Neuronal stem cell (in vitro differentiated cells): ENCODE measurements around the gene AXIN1.

ENCODE experiments used
- DNase-seq: peaks from one replicate; pipeline ENCODE4 v3.0.0-alpha.2; 2013; ENCODE audit warnings: low spot score
- H2AFZ ChIP-seq: one replicate; pipeline ENCODE4 v1.6.1; 2013; ENCODE audit warnings: mild to moderate bottlenecking, low read length, inconsistent platforms
- H2AK5ac ChIP-seq: 2 replicates; pipeline ENCODE4 v1.6.1; 2013; ENCODE audit warnings: low read depth, mild to moderate bottlenecking, inconsistent platforms, low read length, moderate library complexity, mixed read lengths
- H2BK120ac ChIP-seq: 2 replicates; pipeline ENCODE4 v1.6.1; 2013; ENCODE audit warnings: low read depth, mild to moderate bottlenecking, inconsistent platforms, low read length, moderate library complexity, mixed read lengths
- H2BK12ac ChIP-seq: one replicate; pipeline ENCODE4 v1.6.1; 2013; ENCODE audit warnings: low read length, inconsistent platforms
- H2BK15ac ChIP-seq: 2 replicates; pipeline ENCODE4 v1.6.1; 2013; ENCODE audit warnings: mild to moderate bottlenecking, low read length, inconsistent platforms, mixed read lengths
- H2BK5ac ChIP-seq: one replicate; pipeline ENCODE4 v1.6.1; 2013; ENCODE audit warnings: inconsistent platforms, mild to moderate bottlenecking, low read length, moderate library complexity
- H3K14ac ChIP-seq: one replicate; pipeline ENCODE4 v1.6.1; 2013; ENCODE audit warnings: low read length, inconsistent platforms
- H3K18ac ChIP-seq: 2 replicates; pipeline ENCODE4 v1.6.1; 2013; ENCODE audit warnings: low read length, inconsistent platforms
- H3K23ac ChIP-seq: 2 replicates; pipeline ENCODE4 v1.6.1; 2013; ENCODE audit warnings: low read depth, mild to moderate bottlenecking, mixed read lengths, low read length, inconsistent platforms; ENCODE audit not compliant: poor library complexity
- H3K27ac ChIP-seq: replicated peaks from 3 replicates; pipeline ENCODE4 v1.5.1; 2013; ENCODE audit warnings: low read length, inconsistent platforms
- H3K27me3 ChIP-seq, 3 experiments: 2 replicates each; pipeline ENCODE4 v1.6.1; 2013; ENCODE audit warnings: low read length in 3 of 3, mild to moderate bottlenecking in 2 of 3, inconsistent platforms in 1 of 3, low read depth in 1 of 3, mixed read lengths in 1 of 3, moderate library complexity in 1 of 3; ENCODE audit not compliant: control insufficient read depth in 3 of 3, insufficient read depth in 3 of 3
- H3K36me3 ChIP-seq, 2 donors: replicated peaks in 1 of 2; 2 replicates each; pipeline ENCODE4 v1.6.1; 2013; ENCODE audit warnings: low read length in 2 of 2; ENCODE audit not compliant: control insufficient read depth in 2 of 2, insufficient read depth in 2 of 2
- H3K4ac ChIP-seq: 2 replicates; pipeline ENCODE4 v1.6.1; 2013; ENCODE audit warnings: inconsistent platforms, mild to moderate bottlenecking, low read length, moderate library complexity
- H3K4me1 ChIP-seq, 2 donors: 1 replicate in 1 of 2; 2 replicates in 1 of 2; pipeline ENCODE4 v1.6.1; 2013; ENCODE audit warnings: low read length in 2 of 2, low read depth in 1 of 2; ENCODE audit not compliant: control insufficient read depth in 2 of 2, insufficient read depth in 1 of 2
- H3K4me2 ChIP-seq: one replicate; pipeline ENCODE4 v1.6.1; 2013; ENCODE audit warnings: mild to moderate bottlenecking, low read length, inconsistent platforms; ENCODE audit not compliant: insufficient read depth, poor library complexity, severe bottlenecking
- H3K4me3 ChIP-seq, 2 donors: 2 replicates each; pipeline ENCODE4 v1.5.1; 2013; ENCODE audit warnings: low read length in 2 of 2, mild to moderate bottlenecking in 2 of 2, inconsistent platforms in 1 of 2, moderate library complexity in 1 of 2
- H3K79me1 ChIP-seq: one replicate; pipeline ENCODE4 v1.6.1; 2013; ENCODE audit warnings: low read depth, mild to moderate bottlenecking, inconsistent platforms, low read length, moderate library complexity
- H3K9ac ChIP-seq: one replicate; pipeline ENCODE4 v1.6.1; 2013; ENCODE audit warnings: mild to moderate bottlenecking, low read depth, low read length, inconsistent platforms; ENCODE audit not compliant: poor library complexity
- H3K9me3 ChIP-seq, 2 donors: replicated peaks in 1 of 2; 2 replicates each; pipeline versions ENCODE3 to v1.6.1; 2013; ENCODE audit warnings: low read length in 2 of 2, mild to moderate bottlenecking in 2 of 2, inconsistent platforms in 1 of 2, low read depth in 1 of 2, mixed read lengths in 1 of 2, moderate library complexity in 1 of 2; ENCODE audit not compliant: control insufficient read depth in 2 of 2, insufficient read depth in 1 of 2
- H4K8ac ChIP-seq: one replicate; pipeline ENCODE4 v1.6.1; 2013; ENCODE audit warnings: low read depth, mild to moderate bottlenecking, inconsistent platforms, low read length, moderate library complexity
- H4K91ac ChIP-seq: one replicate; pipeline ENCODE4 v1.6.1; 2013; ENCODE audit warnings: low read length, low read depth, mild to moderate bottlenecking, inconsistent platforms; ENCODE audit not compliant: poor library complexity
- WGBS, 2 donors: extraction: QIAGEN DNeasy Blood & Tissue Kit; methylation state at CpG; one replicate each; pipeline ENCODE4 v1.1.7; 2013; ENCODE audit warnings: missing lambda C conversion rate in 2 of 2, mixed read lengths in 1 of 2; ENCODE audit not compliant: insufficient read length in 2 of 2, insufficient replicate concordance in 1 of 2; ENCODE audit errors: extremely low coverage in 2 of 2; 5-methylcytosine and 5-hydroxymethylcytosine counted together

The AXIN1 gene

DNA sequence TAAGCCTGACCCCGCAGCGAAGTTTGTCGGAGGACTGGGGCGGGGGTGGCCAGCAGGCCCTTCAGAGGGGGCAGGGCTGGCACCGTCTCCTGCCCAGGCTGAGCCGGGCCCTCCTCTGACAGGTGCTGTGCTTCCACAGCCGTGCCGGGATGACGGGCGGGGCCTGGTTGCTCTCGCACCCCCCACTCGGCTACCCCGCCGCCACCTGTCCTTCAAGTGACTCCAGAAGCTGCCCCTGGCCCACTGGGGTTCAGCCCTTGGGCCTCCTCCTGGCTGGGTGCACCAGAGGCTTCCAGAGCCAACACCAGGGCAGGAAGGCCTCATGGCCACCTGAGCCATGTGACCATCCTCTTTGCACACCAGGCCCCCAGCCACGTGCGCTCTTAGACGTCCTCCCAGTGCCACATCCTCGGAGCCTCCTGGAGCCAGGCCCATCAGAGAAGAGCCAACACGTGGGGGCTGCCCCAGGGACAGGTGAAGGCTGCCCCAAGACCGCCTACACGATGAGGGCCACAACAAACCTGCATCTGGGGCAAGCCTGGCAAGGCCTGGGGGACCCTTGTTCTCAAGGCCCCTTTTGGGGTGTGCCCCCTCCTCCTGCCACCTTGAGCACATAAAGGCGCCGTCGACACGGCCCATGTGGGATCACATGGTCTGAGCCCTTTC is 62.4 kb downstream of the AXIN1 start:
- DNase-seq: no peak
- Histone ChIP-seq H3K4me2 (no peak overlapping the region), H3K27ac (no peak overlapping the region), H3K14ac (no peak overlapping the region), H2BK5ac (peak overlapping the region; percentile 39), H3K18ac (no peak overlapping the region), H2BK120ac (no peak overlapping the region), H3K4me1 (no peaks in the 10 kb centered on the region), H3K9me3 (peaks cover 5% of the 10 kb centered on the region in 2 donors), H4K8ac (no peak overlapping the region), H2BK15ac (no peak overlapping the region), H2AK5ac (no peak overlapping the region), H3K4ac (no peak overlapping the region), H3K36me3 (peaks cover 31 to 75% of the 10 kb centered on the region in 2 donors), H3K79me1 (peaks cover 4% of the 10 kb centered on the region), H3K27me3 (no peaks in the 10 kb centered on the region), H3K9ac (no peak overlapping the region), H3K23ac (peak overlapping the region; percentile 85), H2AFZ (no peak overlapping the region), H4K91ac (no peak overlapping the region), H3K4me3 (no peak overlapping the region), H2BK12ac (no peak overlapping the region)
- no CpG with 5 or more reads among the region's 25 CpGs for WGBS, 2 donors

- H2AK5ac ChIP-seq: no peak overlapping the region
- no peak for DNase-seq
- H4K91ac ChIP-seq: no peak overlapping the region
- peaks cover 5 to 10% of the 10 kb centered on the region in 2 donors for H3K9me3 ChIP-seq
- H2BK15ac ChIP-seq: no peak overlapping the region
- H3K79me1 ChIP-seq: peaks cover 4% of the 10 kb centered on the region
- H3K4ac ChIP-seq: no peak overlapping the region
- H2BK5ac ChIP-seq: peak overlapping the region; percentile 39
- no peaks in the 10 kb centered on the region for H3K27me3 ChIP-seq
- H3K9ac ChIP-seq: peak overlapping the region; percentile 70
- no CpG with 5 or more reads among the region's 22 CpGs for WGBS, 2 donors
- H2AFZ ChIP-seq: no peak overlapping the region
- no peak overlapping the region for H3K23ac ChIP-seq
- H3K36me3 ChIP-seq: peaks cover 31 to 75% of the 10 kb centered on the region in 2 donors
- H4K8ac ChIP-seq: no peak overlapping the region
- H3K27ac ChIP-seq: no peak overlapping the region
- H2BK12ac ChIP-seq: no peak overlapping the region
- H3K4me2 ChIP-seq: no peak overlapping the region
- H3K4me3 ChIP-seq: no peak overlapping the region
- no peak overlapping the region for H3K14ac ChIP-seq
- H2BK120ac ChIP-seq: no peak overlapping the region
- no peak overlapping the region for H3K18ac ChIP-seq
- H3K4me1 ChIP-seq: no peaks in the 10 kb centered on the region
Measured at GRCh38 chr16:289395-289997, 63.0 kb downstream of the AXIN1 start.

GRCh38 chr16:287981-288920 is 64.3 kb downstream of the AXIN1 start:
- Histone ChIP-seq H4K8ac (no peak overlapping the region), H3K9me3 (peaks cover 5 to 10% of the 10 kb centered on the region in 2 donors), H3K23ac (peak overlapping the region; percentile 34), H3K18ac (no peak overlapping the region), H2AK5ac (no peak overlapping the region), H4K91ac (no peak overlapping the region), H3K27me3 (no peaks in the 10 kb centered on the region), H2BK5ac (no peak overlapping the region), H3K9ac (no peak overlapping the region), H3K14ac (no peak overlapping the region), H3K36me3 (peaks cover 31 to 68% of the 10 kb centered on the region in 2 donors), H2BK12ac (no peak overlapping the region), H3K4me3 (no peak overlapping the region), H3K79me1 (peaks cover 4% of the 10 kb centered on the region), H3K4me1 (no peaks in the 10 kb centered on the region), H2BK15ac (no peak overlapping the region), H3K27ac (no peak overlapping the region), H3K4ac (no peak overlapping the region), H2AFZ (no peak overlapping the region), H3K4me2 (no peak overlapping the region), H2BK120ac (no peak overlapping the region)
- DNase-seq: no peak
- WGBS, 2 donors: no CpG with 5 or more reads among the region's 33 CpGs
